C4-2B (cell line): ENCODE data around the gene ALDH1A2.

Source experiments
- ZFX ChIP-seq: fragments of 450-650 bp; IDR thresholded peaks from 2 replicates; pipeline ENCODE4 v1.6.1; 2017
- TF ChIP-seq, protein P1 (sequence below): fragments of 450-650 bp; conservative IDR thresholded peaks from 2 replicates; pipeline ENCODE4 v1.5.1; 2017; ENCODE audit warnings: mild to moderate bottlenecking

DNA sequence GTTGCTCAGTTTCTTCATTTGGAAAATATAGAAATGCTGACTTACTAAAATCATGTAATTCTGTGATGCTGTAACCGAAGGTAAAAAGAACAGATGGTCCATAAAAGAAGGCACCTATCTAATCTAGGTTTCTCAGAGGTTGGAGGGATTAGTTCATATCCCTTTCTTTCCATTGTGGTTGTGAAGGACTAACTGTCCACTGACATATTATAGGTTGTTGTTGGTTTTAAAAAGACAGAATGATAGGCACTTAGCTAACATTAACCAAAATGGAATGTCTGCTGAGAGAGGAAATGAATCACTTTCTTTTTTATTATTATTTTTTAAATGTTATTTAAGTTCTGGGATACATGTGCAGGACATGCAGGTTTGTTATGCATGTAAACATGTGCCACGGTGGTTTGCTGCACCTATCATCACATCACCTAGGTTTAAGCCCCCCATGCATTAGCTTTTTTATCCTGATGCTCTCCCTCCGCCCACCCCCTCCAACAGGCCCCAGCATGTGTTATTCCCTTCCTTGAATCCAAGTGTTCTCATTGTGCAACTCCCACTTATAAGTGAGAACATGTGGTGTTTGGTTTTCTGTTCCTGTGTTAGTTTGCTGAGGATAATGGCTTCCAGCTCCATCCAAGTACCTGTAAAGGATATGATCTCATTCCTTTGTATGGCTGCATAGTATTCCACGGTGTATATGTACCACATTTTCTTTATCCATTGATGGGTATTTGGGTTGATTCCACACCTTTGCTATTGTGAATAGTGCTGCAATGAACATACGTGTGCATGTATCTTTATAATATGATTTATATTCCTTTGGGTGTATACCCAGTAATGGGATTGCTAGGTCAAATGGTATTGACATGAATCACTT, 45.8 kb downstream of the ALDH1A2 start:
- TF ChIP-seq, protein P1, sequence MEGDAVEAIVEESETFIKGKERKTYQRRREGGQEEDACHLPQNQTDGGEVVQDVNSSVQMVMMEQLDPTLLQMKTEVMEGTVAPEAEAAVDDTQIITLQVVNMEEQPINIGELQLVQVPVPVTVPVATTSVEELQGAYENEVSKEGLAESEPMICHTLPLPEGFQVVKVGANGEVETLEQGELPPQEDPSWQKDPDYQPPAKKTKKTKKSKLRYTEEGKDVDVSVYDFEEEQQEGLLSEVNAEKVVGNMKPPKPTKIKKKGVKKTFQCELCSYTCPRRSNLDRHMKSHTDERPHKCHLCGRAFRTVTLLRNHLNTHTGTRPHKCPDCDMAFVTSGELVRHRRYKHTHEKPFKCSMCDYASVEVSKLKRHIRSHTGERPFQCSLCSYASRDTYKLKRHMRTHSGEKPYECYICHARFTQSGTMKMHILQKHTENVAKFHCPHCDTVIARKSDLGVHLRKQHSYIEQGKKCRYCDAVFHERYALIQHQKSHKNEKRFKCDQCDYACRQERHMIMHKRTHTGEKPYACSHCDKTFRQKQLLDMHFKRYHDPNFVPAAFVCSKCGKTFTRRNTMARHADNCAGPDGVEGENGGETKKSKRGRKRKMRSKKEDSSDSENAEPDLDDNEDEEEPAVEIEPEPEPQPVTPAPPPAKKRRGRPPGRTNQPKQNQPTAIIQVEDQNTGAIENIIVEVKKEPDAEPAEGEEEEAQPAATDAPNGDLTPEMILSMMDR = no peak
- TF ChIP-seq ZFX = no peak
